Hepatocyte (in vitro differentiated cells): ENCODE measurements around the gene DYNC1I1. TPM values are rescaled to one million over a fixed set of nuclear protein-coding genes. Genes with fewer than 3 reads are reported as not detected.

Experiments used
- DNase-seq: peaks from one replicate; pipeline ENCODE4 v3.0.0-alpha.2; 2016; ENCODE audit warnings: low spot score
- H2AFZ ChIP-seq: fragments of 200-600 bp; sonication (generic); 2 replicates; pipeline ENCODE4 v1.6.0; 2016; ENCODE audit warnings: antibody characterized with exemption, mild to moderate bottlenecking
- H3K27ac ChIP-seq: fragments of 200-600 bp; sonication (generic); 2 replicates; pipeline ENCODE4 v1.5.1; 2016; ENCODE audit warnings: mild to moderate bottlenecking
- H3K27me3 ChIP-seq: fragments of 200-600 bp; sonication (generic); 2 replicates; pipeline ENCODE4 v1.6.1; 2016
- H3K36me3 ChIP-seq: fragments of 200-600 bp; sonication (generic); replicated peaks from 2 replicates; pipeline ENCODE4 v1.5.1; 2016; ENCODE audit warnings: low read depth; ENCODE audit not compliant: insufficient read depth
- H3K4me1 ChIP-seq: fragments of 200-600 bp; sonication (generic); 2 replicates; pipeline ENCODE4 v1.5.1; 2016; ENCODE audit warnings: mild to moderate bottlenecking, moderate library complexity; ENCODE audit not compliant: insufficient read depth
- H3K4me2 ChIP-seq: fragments of 200-600 bp; sonication (generic); 2 replicates; pipeline ENCODE4 v1.6.0; 2016
- H3K4me3 ChIP-seq: fragments of 200-600 bp; sonication (generic); 2 replicates; pipeline ENCODE4 v1.5.1; 2016; ENCODE audit warnings: mild to moderate bottlenecking
- H3K79me2 ChIP-seq: fragments of 200-600 bp; sonication (generic); 2 replicates; pipeline ENCODE4 v1.6.0; 2017; ENCODE audit warnings: mild to moderate bottlenecking
- H3K9me2 ChIP-seq: fragments of 200-600 bp; sonication (generic); replicated peaks from 2 replicates; pipeline ENCODE4 v1.6.0; 2017; ENCODE audit warnings: mild to moderate bottlenecking; ENCODE audit not compliant: insufficient read depth
- H3K9me3 ChIP-seq: fragments of 200-600 bp; sonication (generic); 2 replicates; pipeline ENCODE4 v1.5.1; 2016; ENCODE audit warnings: low read depth, mild to moderate bottlenecking
- H4K20me1 ChIP-seq: fragments of 200-600 bp; sonication (generic); 2 replicates; pipeline ENCODE4 v1.6.0; 2016; ENCODE audit warnings: mild to moderate bottlenecking; ENCODE audit not compliant: insufficient read depth, poor library complexity, severe bottlenecking
- CTCF ChIP-seq: fragments of 200-600 bp; sonication (generic); IDR thresholded peaks from 2 replicates; pipeline ENCODE4 v1.5.1; 2016; ENCODE audit warnings: antibody characterized with exemption, mild to moderate bottlenecking; ENCODE audit not compliant: poor library complexity
- EZH2 ChIP-seq: fragments of 200-600 bp; sonication (generic); IDR thresholded peaks from 2 replicates; pipeline ENCODE4 v1.6.1; 2016; ENCODE audit warnings: antibody characterized with exemption, mild to moderate bottlenecking, borderline replicate concordance
- EZH2phosphoT487 ChIP-seq: fragments of 200-600 bp; sonication (generic); IDR thresholded peaks from one replicate; pipeline ENCODE4 v1.6.1; 2018; ENCODE audit warnings: antibody characterized with exemption, mild to moderate bottlenecking, low read depth, moderate library complexity; ENCODE audit not compliant: unreplicated experiment, severe bottlenecking
- WGBS: methylation state at CpG from one replicate; pipeline ENCODE4 v1.1.6; 2016; ENCODE audit warnings: low lambda C conversion rate; ENCODE audit errors: missing lambda C conversion rate; 5-methylcytosine and 5-hydroxymethylcytosine counted together
- polyA plus RNA-seq: library from polyadenylated mRNA; unstranded; fragments of >200 nt; fragmentation: Nextera tagmentation; extraction: Ambion mirVana; gene quantifications from 2 replicates; pipeline ENCODE4 v1.2.1, GENCODE V29; 2016
- total RNA-seq: library from RNA; depleted of rRNA; stranded (reverse); fragments of >200 nt; gene quantifications from 2 replicates; pipeline ENCODE4 v1.2.3, GENCODE V29; 2014

The DYNC1I1 gene
- total and polyA plus RNA-seq, 2 experiments from 2014 or later: 2.5 to 3.7 TPM

- Histone ChIP-seq H3K9me2 (no peaks in the 10 kb centered on the region), H3K27ac (peak overlapping the region; percentile 81), H3K4me1 (peaks cover 23% of the 10 kb centered on the region), H3K36me3 (no peaks in the 10 kb centered on the region), H3K9me3 (no peaks in the 10 kb centered on the region), H3K27me3 (no peaks in the 10 kb centered on the region), H2AFZ (no peak overlapping the region), H4K20me1 (no peaks in the 10 kb centered on the region), H3K4me3 (no peak overlapping the region), H3K4me2 (peak overlapping the region; percentile 48), H3K79me2 (no peaks in the 10 kb centered on the region)
- TF ChIP-seq CTCF (no peak), EZH2 (no peak), EZH2phosphoT487 (no peak)
- WGBS: 22% methylated on average over 5 of the region's 5 CpGs
- DNase-seq: peak; percentile 68
Observed at GRCh38 chr7:95989301-95989700, 216.9 kb downstream of the DYNC1I1 start.

- Histone ChIP-seq H4K20me1 (no peaks in the 10 kb centered on the region), H3K4me3 (no peak overlapping the region), H3K79me2 (no peaks in the 10 kb centered on the region), H3K27ac (no peak overlapping the region), H3K4me1 (peaks cover 13% of the 10 kb centered on the region), H3K9me3 (no peaks in the 10 kb centered on the region), H3K4me2 (no peak overlapping the region), H3K27me3 (no peaks in the 10 kb centered on the region), H3K9me2 (no peaks in the 10 kb centered on the region), H2AFZ (no peak overlapping the region), H3K36me3 (no peaks in the 10 kb centered on the region)
- no peak for DNase-seq
- TF ChIP-seq EZH2phosphoT487 (no peak), CTCF (peak; percentile 6)
- 67% methylated on average over 2 of the region's 2 CpGs for WGBS
Observed at GRCh38 chr7:95993380-95993779, 221.0 kb downstream of the DYNC1I1 start.

- H3K36me3 ChIP-seq: no peaks in the 10 kb centered on the region
- H3K27ac ChIP-seq: no peak overlapping the region
- DNase-seq: no peak
- no peak overlapping the region for H3K4me3 ChIP-seq
- no peaks in the 10 kb centered on the region for H3K4me1 ChIP-seq
- no peaks in the 10 kb centered on the region for H4K20me1 ChIP-seq
- no peaks in the 10 kb centered on the region for H3K9me2 ChIP-seq
- H3K9me3 ChIP-seq: no peaks in the 10 kb centered on the region
- H3K79me2 ChIP-seq: no peaks in the 10 kb centered on the region
- H3K27me3 ChIP-seq: no peaks in the 10 kb centered on the region
- TF ChIP-seq EZH2: no peak
- TF ChIP-seq CTCF: no peak
- no peak for TF ChIP-seq EZH2phosphoT487
- 65% methylated on average over 5 of the region's 5 CpGs for WGBS
- no peak overlapping the region for H3K4me2 ChIP-seq
- H2AFZ ChIP-seq: no peak overlapping the region
Observed at GRCh38 chr7:95996174-95996573, 223.8 kb downstream of the DYNC1I1 start.

GRCh38 chr7:95996886-95997285, 224.5 kb downstream of the DYNC1I1 start:
- Histone ChIP-seq H2AFZ (no peak overlapping the region), H3K9me3 (no peaks in the 10 kb centered on the region), H3K9me2 (no peaks in the 10 kb centered on the region), H3K36me3 (no peaks in the 10 kb centered on the region), H3K79me2 (no peaks in the 10 kb centered on the region), H3K27me3 (no peaks in the 10 kb centered on the region), H3K4me1 (no peaks in the 10 kb centered on the region), H3K4me2 (no peak overlapping the region), H3K27ac (no peak overlapping the region), H3K4me3 (no peak overlapping the region), H4K20me1 (no peaks in the 10 kb centered on the region)
- DNase-seq: no peak
- 74% methylated on average over 1 of the region's 1 CpG for WGBS
- TF ChIP-seq EZH2phosphoT487 (no peak), EZH2 (no peak), CTCF (no peak)
